Adipose tissue (tissue), 3 donors: ENCODE data around the gene KYAT1. TPM values are rescaled to one million over a fixed set of nuclear protein-coding genes. Genes with fewer than 3 reads are reported as not detected.

ENCODE experiments used
- H3K27ac ChIP-seq: one replicate; pipeline ENCODE4 v1.5.1; 2013; ENCODE audit warnings: low read depth, low read length
- WGBS, 3 donors: extraction: QIAGEN DNeasy Blood & Tissue Kit; methylation state at CpG; one replicate each; pipeline ENCODE4 v1.1.7; 2013; 5-methylcytosine and 5-hydroxymethylcytosine counted together
- polyA plus RNA-seq, 3 donors: library from polyadenylated mRNA; stranded (reverse); fragments of 200-250 nt; gene quantifications; one replicate each; pipeline ENCODE4 v1.2.3, GENCODE V29; 2013
- donor health status: healthy with polysubstance abuse.
- donor health status: Bipolar disorder and iron deficiency.
- donor health status: healthy.

The KYAT1 gene
- polyA plus RNA-seq, 3 donors = 1.7 to 6.2 (median 3.3) TPM

- no peak overlapping the region for H3K27ac ChIP-seq
- 30 to 64% (median 35%) methylated on average over 8 of the region's 8 CpGs for WGBS, 3 donors
Observed at GRCh38 chr9:128911529-128912035, 29.8 kb upstream of the KYAT1 start.

GRCh38 chr9:128910906-128911305 lies 29.2 kb upstream of the KYAT1 start:
- 83 to 88% (median 85%) methylated on average over 6 of the region's 6 CpGs for WGBS, 3 donors
- no peak overlapping the region for H3K27ac ChIP-seq

GRCh38 chr9:128909859-128910258 lies 28.1 kb upstream of the KYAT1 start:
- WGBS, 3 donors = 71 to 94% (median 79%) methylated on average over 4 of the region's 4 CpGs
- no peak overlapping the region for H3K27ac ChIP-seq

- no peak overlapping the region for H3K27ac ChIP-seq
- WGBS, 3 donors = 97 to 98% (median 98%) methylated on average over 24 of the region's 24 CpGs
Observed at GRCh38 chr9:128908372-128908771, 26.6 kb upstream of the KYAT1 start.

GRCh38 chr9:128906741-128907140 lies 25.0 kb upstream of the KYAT1 start:
- H3K27ac ChIP-seq = no peak overlapping the region
- WGBS, 3 donors = 31 to 48% (median 48%) methylated on average over 2 of the region's 2 CpGs

- H3K27ac ChIP-seq = no peak overlapping the region
- 92 to 97% (median 97%) methylated on average over 7 of the region's 7 CpGs for WGBS, 3 donors
Observed at GRCh38 chr9:128905964-128906363, 24.2 kb upstream of the KYAT1 start.

- WGBS, 3 donors = 88 to 96% (median 91%) methylated on average over 10 of the region's 10 CpGs
- no peak overlapping the region for H3K27ac ChIP-seq
Observed at GRCh38 chr9:128903871-128904620, 22.3 kb upstream of the KYAT1 start.

GRCh38 chr9:128903079-128903461 lies 21.3 kb upstream of the KYAT1 start:
- no peak overlapping the region for H3K27ac ChIP-seq
- 91 to 100% methylated on average over 1 to 2 of the region's 2 CpGs; no CpG with 5 or more reads in 1 of the 3 donors for WGBS, 3 donors

GRCh38 chr9:128902351-128903078 lies 20.8 kb upstream of the KYAT1 start:
- WGBS, 3 donors = 45 to 71% (median 54%) methylated on average over 22 to 23 of the region's 23 CpGs
- no peak overlapping the region for H3K27ac ChIP-seq

- WGBS, 3 donors = 77 to 89% (median 80%) methylated on average over 5 of the region's 5 CpGs
Observed at GRCh38 chr9:128901822-128902221, 20.1 kb upstream of the KYAT1 start.

GRCh38 chr9:128901379-128901778 lies 19.6 kb upstream of the KYAT1 start:
- WGBS, 3 donors = 85 to 98% (median 86%) methylated on average over 7 of the region's 7 CpGs
- no peak overlapping the region for H3K27ac ChIP-seq

More at GRCh38 chr9:128901822-128902221, 20.1 kb upstream of the KYAT1 start:
- H3K27ac ChIP-seq = no peak overlapping the region

GRCh38 chr9:128899566-128900322 lies 18.0 kb upstream of the KYAT1 start:
- H3K27ac ChIP-seq = no peak overlapping the region
- WGBS, 3 donors = 36 to 68% (median 37%) methylated on average over 8 of the region's 8 CpGs

- H3K27ac ChIP-seq = no peak overlapping the region
- WGBS, 3 donors = 77 to 94% (median 79%) methylated on average over 18 of the region's 18 CpGs
Observed at GRCh38 chr9:128898845-128899565, 17.3 kb upstream of the KYAT1 start.

- 70 to 78% (median 71%) methylated on average over 5 of the region's 5 CpGs for WGBS, 3 donors
- H3K27ac ChIP-seq = no peak overlapping the region
Observed at GRCh38 chr9:128898382-128898781, 16.6 kb upstream of the KYAT1 start.

GRCh38 chr9:128895556-128895955 lies 13.8 kb upstream of the KYAT1 start:
- 66 to 86% (median 75%) methylated on average over 4 of the region's 4 CpGs for WGBS, 3 donors
- H3K27ac ChIP-seq = no peak overlapping the region

- H3K27ac ChIP-seq = no peak overlapping the region
- WGBS, 3 donors = 77 to 86% (median 79%) methylated on average over 2 of the region's 2 CpGs
Observed at GRCh38 chr9:128894764-128895163, 13.0 kb upstream of the KYAT1 start.

- WGBS, 3 donors = 75 to 85% (median 81%) methylated on average over 8 of the region's 8 CpGs
- no peak overlapping the region for H3K27ac ChIP-seq
Observed at GRCh38 chr9:128893354-128893753, 11.6 kb upstream of the KYAT1 start.

- WGBS, 3 donors = 44 to 55% (median 48%) methylated on average over 16 to 17 of the region's 17 CpGs
- no peak overlapping the region for H3K27ac ChIP-seq
Observed at GRCh38 chr9:128892221-128892921, 10.6 kb upstream of the KYAT1 start.
